GM23248 (cell line): Measurements from ENCODE around the gene TEX9. TPM values are rescaled to one million over a fixed set of nuclear protein-coding genes. Genes with fewer than 3 reads are reported as not detected.

Experiments used
- DNase-seq: peaks from one replicate; pipeline ENCODE4 v3.0.0-alpha.2; 2015
- H2AFZ ChIP-seq: fragments of 200-600 bp; sonication (generic); 2 replicates; pipeline ENCODE4 v1.6.1; 2016; ENCODE audit warnings: antibody characterized with exemption
- H3F3A ChIP-seq: fragments of 200-600 bp; sonication (generic); 2 replicates; pipeline ENCODE4 v1.6.1; 2016; ENCODE audit warnings: mild to moderate bottlenecking, antibody characterized with exemption, mixed run types; ENCODE audit not compliant: insufficient read depth
- H3K27ac ChIP-seq: fragments of 200-600 bp; sonication (generic); 2 replicates; pipeline ENCODE4 v1.5.1; 2016; ENCODE audit warnings: mild to moderate bottlenecking
- H3K27me3 ChIP-seq: fragments of 200-600 bp; sonication (generic); replicated peaks from 2 replicates; pipeline ENCODE4 v1.6.1; 2016; ENCODE audit warnings: mild to moderate bottlenecking; ENCODE audit not compliant: insufficient read depth
- H3K36me3 ChIP-seq: fragments of 200-600 bp; sonication (generic); 2 replicates; pipeline ENCODE4 v1.6.1; 2016; ENCODE audit warnings: low read depth, mild to moderate bottlenecking
- H3K4me1 ChIP-seq: fragments of 200-600 bp; sonication (generic); 2 replicates; pipeline ENCODE4 v1.6.1; 2016; ENCODE audit warnings: mild to moderate bottlenecking; ENCODE audit not compliant: insufficient read depth
- H3K4me2 ChIP-seq: fragments of 200-600 bp; sonication (generic); one replicate; pipeline ENCODE4 v1.6.1; 2016; ENCODE audit warnings: mild to moderate bottlenecking; ENCODE audit not compliant: unreplicated experiment
- H3K4me3 ChIP-seq: fragments of 200-600 bp; sonication (generic); 2 replicates; pipeline ENCODE4 v1.5.1; 2016; ENCODE audit warnings: mild to moderate bottlenecking
- H3K79me2 ChIP-seq: fragments of 200-600 bp; sonication (generic); 2 replicates; pipeline ENCODE4 v1.6.1; 2016; ENCODE audit warnings: mild to moderate bottlenecking; ENCODE audit not compliant: insufficient read depth
- H3K9ac ChIP-seq: fragments of 200-600 bp; sonication (generic); 2 replicates; pipeline ENCODE4 v1.6.1; 2016; ENCODE audit warnings: mild to moderate bottlenecking
- H3K9me2 ChIP-seq: fragments of 200-600 bp; sonication (generic); 2 replicates; pipeline ENCODE4 v1.6.1; 2016; ENCODE audit warnings: mixed run types, mild to moderate bottlenecking, moderate library complexity; ENCODE audit not compliant: insufficient read depth
- H3K9me3 ChIP-seq: fragments of 200-600 bp; sonication (generic); one replicate; pipeline ENCODE4 v1.6.1; 2017; ENCODE audit warnings: low read depth
- H4K20me1 ChIP-seq: fragments of 200-600 bp; sonication (generic); 2 replicates; pipeline ENCODE4 v1.6.0; 2016; ENCODE audit not compliant: insufficient read depth
- EZH2 ChIP-seq: fragments of 200-600 bp; sonication (generic); IDR thresholded peaks from 2 replicates; pipeline ENCODE4 v1.6.1; 2018; ENCODE audit warnings: antibody characterized with exemption, mild to moderate bottlenecking; ENCODE audit not compliant: insufficient read depth, poor library complexity, severe bottlenecking
- EZH2phosphoT487 ChIP-seq: fragments of 200-600 bp; sonication (generic); IDR thresholded peaks from 2 replicates; pipeline ENCODE4 v1.6.1; 2018; ENCODE audit warnings: antibody characterized with exemption, moderate library complexity, mild to moderate bottlenecking, low read depth; ENCODE audit not compliant: insufficient read depth
- WGBS, 2 experiments: methylation state at CpG; one replicate each; pipeline ENCODE4 v1.1.6; 2015 to 2017; ENCODE audit warnings: low lambda C conversion rate in 2 of 2, low coverage in 1 of 2; ENCODE audit errors: missing lambda C conversion rate in 2 of 2; 5-methylcytosine and 5-hydroxymethylcytosine counted together
- in situ Hi-C: fragments of 300-500 bp; cut with MboI; formaldehyde crosslinking; loops from 2 replicates; pipeline ENCODE4 v1.15.0; 2020
- polyA plus RNA-seq: library from polyadenylated mRNA; unstranded; fragments of >200 nt; fragmentation: Nextera tagmentation; extraction: Ambion mirVana; gene quantifications from 2 replicates; pipeline ENCODE4 v1.2.1, GENCODE V29; 2016
- total RNA-seq: library from RNA; depleted of rRNA; stranded (reverse); fragments of >200 nt; shearing (Covaris generic); gene quantifications from 2 replicates; pipeline ENCODE4 v1.2.3, GENCODE V29; 2014

Gene TEX9
- total and polyA plus RNA-seq, 2 experiments from 2014 or later = 3.5 to 4.3 TPM

DNA sequence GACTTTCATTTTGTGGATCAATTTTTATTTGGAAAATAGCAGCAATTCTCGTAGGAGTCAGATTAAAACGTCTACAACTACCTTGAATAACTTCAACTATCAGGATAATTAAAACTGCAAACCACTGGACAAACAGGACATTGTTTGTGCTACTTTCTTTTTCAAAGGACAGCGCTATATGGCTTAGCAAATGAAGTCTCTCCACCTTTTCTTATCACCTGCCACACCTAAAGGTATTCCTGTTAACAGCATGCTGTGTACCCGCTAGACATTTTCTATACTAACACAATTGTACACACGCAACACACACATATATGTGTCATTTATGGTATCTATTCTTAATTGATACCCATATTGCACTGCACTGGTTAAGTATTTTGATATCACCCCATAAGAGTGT lies 80.5 kb downstream of the TEX9 start:
- TF ChIP-seq EZH2phosphoT487 = no peak
- H3K9me2 ChIP-seq = no peaks in the 10 kb centered on the region
- no peaks in the 10 kb centered on the region for H3K4me1 ChIP-seq
- no peaks in the 10 kb centered on the region for H3K9me3 ChIP-seq
- no peak overlapping the region for H2AFZ ChIP-seq
- no peak overlapping the region for H3K4me3 ChIP-seq
- WGBS, 2 experiments = 90% methylated on average over 5 of the region's 5 CpGs
- H3K27me3 ChIP-seq = no peaks in the 10 kb centered on the region
- no peaks in the 10 kb centered on the region for H3K79me2 ChIP-seq
- in situ Hi-C loops = no loop called here
- no peaks in the 10 kb centered on the region for H3K36me3 ChIP-seq
- no peaks in the 10 kb centered on the region for H3F3A ChIP-seq
- no peaks in the 10 kb centered on the region for H4K20me1 ChIP-seq
- no peak overlapping the region for H3K9ac ChIP-seq
- H3K4me2 ChIP-seq = no peak overlapping the region
- no peak for DNase-seq
- no peak overlapping the region for H3K27ac ChIP-seq

- no peak overlapping the region for H2AFZ ChIP-seq
- H3K27ac ChIP-seq = no peak overlapping the region
- no peaks in the 10 kb centered on the region for H3K27me3 ChIP-seq
- no peaks in the 10 kb centered on the region for H3K9me3 ChIP-seq
- no peaks in the 10 kb centered on the region for H3K79me2 ChIP-seq
- TF ChIP-seq EZH2 (no peak), EZH2phosphoT487 (no peak)
- H3K4me2 ChIP-seq = no peak overlapping the region
- in situ Hi-C loops = no loop called here
- no peak for DNase-seq
- H3K36me3 ChIP-seq = no peaks in the 10 kb centered on the region
- WGBS, 2 experiments = 87 to 89% methylated on average over 1 of the region's 1 CpG
- no peaks in the 10 kb centered on the region for H4K20me1 ChIP-seq
- H3K9me2 ChIP-seq = no peaks in the 10 kb centered on the region
- H3K4me1 ChIP-seq = no peaks in the 10 kb centered on the region
- no peaks in the 10 kb centered on the region for H3F3A ChIP-seq
- H3K9ac ChIP-seq = no peak overlapping the region
- no peak overlapping the region for H3K4me3 ChIP-seq
Measured at GRCh38 chr15:56454836-56455235, 89.6 kb downstream of the TEX9 start.

DNA sequence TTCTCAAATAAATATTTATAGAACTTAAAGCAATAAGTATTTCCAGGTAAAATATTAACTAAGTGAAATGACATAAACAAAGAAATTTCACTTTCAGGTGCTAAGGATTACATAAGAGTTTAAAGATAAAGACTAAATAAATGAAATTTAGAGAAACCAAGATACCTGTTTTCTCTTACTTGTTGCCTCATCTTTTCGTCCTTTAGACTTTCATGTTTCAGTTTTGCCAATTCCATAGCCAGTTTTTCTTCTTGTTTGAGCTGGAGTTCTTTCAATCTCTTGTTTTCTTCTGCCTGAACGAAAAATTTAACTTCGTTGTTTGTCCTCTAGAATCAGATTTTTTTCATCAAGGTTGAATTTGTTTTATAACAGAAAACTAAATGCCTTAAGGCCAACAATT lies 91.0 kb downstream of the TEX9 start:
- Histone ChIP-seq H4K20me1 (no peaks in the 10 kb centered on the region), H3K4me2 (no peak overlapping the region), H3K27ac (no peak overlapping the region), H3K4me3 (no peak overlapping the region), H3F3A (no peaks in the 10 kb centered on the region), H3K9ac (no peak overlapping the region), H3K79me2 (no peaks in the 10 kb centered on the region), H3K4me1 (no peaks in the 10 kb centered on the region), H3K36me3 (no peaks in the 10 kb centered on the region), H3K9me2 (no peaks in the 10 kb centered on the region), H3K9me3 (no peaks in the 10 kb centered on the region), H2AFZ (no peak overlapping the region), H3K27me3 (no peaks in the 10 kb centered on the region)
- WGBS, 2 experiments = 85 to 90% methylated on average over 3 of the region's 3 CpGs
- in situ Hi-C loops = no loop called here
- DNase-seq = no peak
- TF ChIP-seq EZH2 (no peak), EZH2phosphoT487 (no peak)

DNA sequence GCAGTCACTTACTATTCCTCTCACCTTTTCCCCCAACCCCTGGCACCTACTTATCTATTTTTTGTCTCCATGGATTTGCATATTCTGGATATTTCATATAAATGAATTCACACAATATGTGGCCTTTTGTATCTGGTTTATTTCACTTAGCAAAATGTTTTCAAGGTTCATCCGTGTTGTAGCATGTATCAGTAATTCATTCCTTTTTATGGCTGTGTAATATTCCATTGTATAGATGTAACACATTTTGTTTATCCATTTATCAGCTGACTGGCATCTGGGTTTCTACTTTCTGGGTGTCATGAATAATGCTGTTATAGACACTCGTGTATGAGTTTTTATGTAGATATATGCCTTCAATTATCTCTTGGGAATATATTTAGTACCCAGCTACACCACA lies 93.9 kb downstream of the TEX9 start:
- Histone ChIP-seq H3K27ac (no peak overlapping the region), H3K9me2 (no peaks in the 10 kb centered on the region), H3K4me3 (no peak overlapping the region), H3K9ac (no peak overlapping the region), H3F3A (no peaks in the 10 kb centered on the region), H4K20me1 (no peaks in the 10 kb centered on the region), H3K4me2 (no peak overlapping the region), H3K79me2 (no peaks in the 10 kb centered on the region), H2AFZ (no peak overlapping the region), H3K4me1 (no peaks in the 10 kb centered on the region), H3K27me3 (no peaks in the 10 kb centered on the region), H3K36me3 (no peaks in the 10 kb centered on the region), H3K9me3 (no peaks in the 10 kb centered on the region)
- TF ChIP-seq EZH2phosphoT487 (no peak), EZH2 (no peak)
- in situ Hi-C loops = no loop called here
- no peak for DNase-seq
- WGBS, 2 experiments = 89 to 98% methylated on average over 2 of the region's 2 CpGs

DNA sequence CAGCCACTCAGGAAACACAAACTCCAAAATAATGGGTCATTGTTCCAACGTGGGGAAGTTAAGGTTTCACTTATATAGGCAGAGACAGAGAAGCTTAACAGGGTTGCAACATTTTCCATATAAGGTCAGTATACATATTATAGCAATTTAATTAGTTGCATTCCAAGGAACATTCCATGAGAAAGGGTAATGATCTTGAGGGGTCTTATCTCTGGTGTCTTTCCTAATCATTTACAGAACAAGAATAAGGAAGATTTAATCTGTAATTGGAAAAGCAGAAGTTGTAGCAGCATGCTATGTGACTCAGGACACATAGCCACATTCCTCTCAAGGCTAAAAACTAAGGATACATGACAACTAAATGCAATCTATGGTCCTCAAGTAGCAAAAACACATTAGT lies 94.8 kb downstream of the TEX9 start:
- H4K20me1 ChIP-seq = no peaks in the 10 kb centered on the region
- H3K27me3 ChIP-seq = no peaks in the 10 kb centered on the region
- no peak overlapping the region for H3K9ac ChIP-seq
- no peaks in the 10 kb centered on the region for H3K4me1 ChIP-seq
- no peak for TF ChIP-seq EZH2
- TF ChIP-seq EZH2phosphoT487 = no peak
- H3K36me3 ChIP-seq = no peaks in the 10 kb centered on the region
- peak; percentile 7 for DNase-seq
- H3K9me3 ChIP-seq = no peaks in the 10 kb centered on the region
- in situ Hi-C loops = no loop called here
- WGBS, 2 experiments = 3 to 12% methylated on average over 1 of the region's 1 CpG
- H3K9me2 ChIP-seq = no peaks in the 10 kb centered on the region
- no peaks in the 10 kb centered on the region for H3K79me2 ChIP-seq
- H3K4me2 ChIP-seq = no peak overlapping the region
- H2AFZ ChIP-seq = no peak overlapping the region
- H3F3A ChIP-seq = no peaks in the 10 kb centered on the region
- H3K27ac ChIP-seq = no peak overlapping the region
- no peak overlapping the region for H3K4me3 ChIP-seq
